A549 treated with GW870086 at 1 μM for 4 hours (cell line): ENCODE data around the gene FCN2. TPM values are rescaled to one million over a fixed set of nuclear protein-coding genes. Genes with fewer than 3 reads are reported as not detected.

Experiments used
- total RNA-seq: library from RNA; stranded (reverse); fragments of 200-300 nt; extraction: Qiagen RNA extraction; gene quantifications from 5 replicates; pipeline ENCODE4 v1.2.3, GENCODE V29; 2022; ENCODE audit warnings: low read depth

FCN2 gene
- total RNA-seq, result not detected in 5 replicates

DNA sequence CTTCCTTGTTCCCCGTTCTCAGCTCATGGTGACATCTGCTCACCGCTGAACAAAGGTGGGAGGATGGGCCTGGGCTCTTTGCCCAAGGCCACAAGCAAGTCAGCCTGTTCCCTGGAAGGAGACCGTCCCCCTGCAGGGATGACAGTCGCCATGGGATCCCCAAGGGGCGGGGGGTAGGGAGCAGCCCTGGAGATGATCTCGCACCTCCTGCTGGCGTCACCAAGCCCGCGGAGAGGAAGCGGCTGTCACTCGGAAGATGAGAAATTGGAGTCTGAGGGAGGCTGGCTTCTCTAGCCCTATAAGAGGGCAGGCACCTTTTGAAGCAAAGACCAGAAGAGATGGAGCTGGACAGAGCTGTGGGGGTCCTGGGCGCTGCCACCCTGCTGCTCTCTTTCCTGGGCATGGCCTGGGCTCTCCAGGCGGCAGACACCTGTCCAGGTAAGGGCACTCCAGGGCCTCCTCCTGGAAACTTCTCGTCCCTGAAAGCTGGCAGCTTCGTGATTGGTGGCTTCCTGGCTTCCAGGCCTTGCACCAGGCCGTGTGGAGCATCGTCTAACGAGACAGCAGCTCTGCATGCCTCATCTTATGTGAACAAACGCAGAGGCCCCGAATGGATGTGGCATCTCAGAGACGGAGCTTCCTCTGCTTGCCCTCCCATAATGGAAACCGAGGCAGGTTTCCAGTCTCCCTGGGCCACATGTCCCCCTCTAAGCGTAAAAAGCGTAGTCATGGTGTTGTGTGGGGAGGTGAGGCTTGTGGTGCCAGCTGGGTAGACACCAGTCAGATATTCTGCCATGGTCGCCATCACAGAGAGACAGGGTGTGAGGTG is at the start of gene FCN2:
TSS of gene FCN2 (plus strand) at position 327 of the 829 bp plus-strand sequence. CDS start at position 339, 12 bp downstream.

DNA sequence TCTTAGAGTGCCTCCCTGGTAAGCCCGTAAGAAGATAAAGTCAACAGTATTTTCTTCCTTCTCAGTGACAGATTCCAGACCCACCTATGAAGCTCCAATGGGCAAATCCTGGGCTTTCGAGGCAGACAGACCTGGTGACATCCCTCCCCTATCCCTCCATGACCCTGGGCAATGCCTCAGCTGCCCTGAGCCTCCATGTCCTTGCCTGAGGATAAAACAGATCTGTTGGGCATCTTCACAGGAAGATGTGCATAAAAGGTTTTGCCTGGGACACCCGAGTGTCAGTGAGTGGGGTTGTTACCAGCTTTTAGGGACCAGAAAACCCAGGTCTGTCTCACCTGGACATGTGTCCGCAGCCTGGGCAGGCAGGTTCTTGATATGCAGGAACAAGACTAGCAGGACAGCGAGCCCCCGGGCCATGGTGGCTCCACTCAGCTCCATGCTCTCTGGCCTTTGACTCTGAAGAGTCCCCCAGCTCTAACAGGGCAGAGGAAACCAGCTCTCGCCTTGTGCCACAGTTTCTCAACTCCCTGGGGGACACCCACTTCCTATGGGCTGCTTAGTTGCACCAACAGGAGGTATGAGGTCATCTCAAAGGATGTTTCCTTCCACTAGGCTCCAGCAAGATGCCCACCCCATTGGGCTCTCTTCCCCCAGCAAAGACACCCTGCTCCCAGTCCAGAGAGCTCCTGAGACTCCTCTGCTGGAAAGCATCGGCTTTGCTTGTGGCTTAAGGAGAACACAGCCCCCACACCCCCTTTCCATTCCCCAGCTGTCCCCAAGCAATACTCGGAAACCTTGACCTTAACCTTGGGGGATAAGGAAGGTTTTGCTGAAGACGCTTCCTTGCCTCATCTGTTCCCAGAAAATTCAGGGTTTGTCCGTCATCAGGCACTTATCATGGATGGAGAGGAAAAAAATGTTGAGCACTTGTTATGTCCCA is 37.1 kb downstream of the FCN2 start, which contains the start of gene FCN1:
TSS of gene FCN1 (minus strand) at position 482 of the 943 bp plus-strand sequence. CDS start at position 441, 41 bp downstream.

Other genes starting within 250 kb of the FCN2 start
- 28.5 to 55.9 TPM (median 48.7 TPM) in 5 replicates for gene COL5A1, start 239.0 kb upstream of the FCN2 start, total RNA-seq
- not detected in 5 replicates for gene FCN1, start 37.1 kb downstream of the FCN2 start, total RNA-seq
- gene OLFM1, start 206.9 kb downstream of the FCN2 start, total RNA-seq, result 8.9 to 10.7 TPM (median 9.3 TPM) in 5 replicates